ENCODE results near the gene MZF1. TPM values are rescaled to one million over a fixed set of nuclear protein-coding genes. Genes with fewer than 3 reads are reported as not detected.
"Not testable (repeated sequence)": the region's sequence is repeated elsewhere in the genome, so short reads cannot be mapped to it uniquely, and the experiment has no call there.

Gene MZF1
- 40.5 and 43.3 TPM in 2 replicates for total RNA-seq
- long read RNA-seq, partial matches to known transcripts: 0 of 1 reads
- long read RNA-seq, other reads (novel, unspliced or antisense): 1 of 1 reads

- peak; percentile 98 for DNase-seq (ENCODE audit: low read depth, low spot score)
- Mint-ChIP-seq H3K9me3 (no peaks in the 10 kb centered on the region), H3K36me3 (ENCODE audit: low read depth) (no peaks in the 10 kb centered on the region), H3K4me1 (peaks cover 37% of the 10 kb centered on the region), H3K4me3 (peak within 1 kb of the TSS; percentile 99), H3K27ac (ENCODE audit: unreplicated experiment) (peak within 1 kb of the TSS; percentile 100), H3K27me3 (ENCODE audit: low read depth) (peaks cover 6% of the 10 kb centered on the region)
- TF ChIP-seq CTCF (conservative IDR thresholded peaks at IDR 0.05): peak; percentile 46
These were observed at the start of gene MZF1 for GRCh38 chr19:58572818-58573657. Gene MZF1 (minus strand): TSS chr19:58573335. CDS start chr19:58571389, 1,946 bp downstream.

- not testable (repeated sequence) for DNase-seq (ENCODE audit: low read depth, low spot score); H3K9me3 Mint-ChIP-seq; H3K27ac Mint-ChIP-seq (ENCODE audit: unreplicated experiment)
These were observed 34.1 kb upstream of the MZF1 start for GRCh38 chr19:58607213-58607612.

GRCh38 chr19:58606251-58606896 lies 33.2 kb upstream of the MZF1 start:
- H3K36me3 Mint-ChIP-seq (ENCODE audit: low read depth); H3K27me3 Mint-ChIP-seq (ENCODE audit: low read depth); H3K4me3 Mint-ChIP-seq; H3K4me1 Mint-ChIP-seq; H3K9me3 Mint-ChIP-seq; DNase-seq (ENCODE audit: low read depth, low spot score); H3K27ac Mint-ChIP-seq (ENCODE audit: unreplicated experiment): not testable (repeated sequence)

More at GRCh38 chr19:58607213-58607612, 34.1 kb upstream of the MZF1 start:
- not testable (repeated sequence) for H3K27me3 Mint-ChIP-seq (ENCODE audit: low read depth); H3K36me3 Mint-ChIP-seq (ENCODE audit: low read depth); H3K4me1 Mint-ChIP-seq; H3K4me3 Mint-ChIP-seq

- Mint-ChIP-seq H3K36me3 (ENCODE audit: low read depth) (peaks cover 9% of the 10 kb centered on the region), H3K4me3 (no peak overlapping the region), H3K27me3 (ENCODE audit: low read depth) (no peaks in the 10 kb centered on the region), H3K27ac (ENCODE audit: unreplicated experiment) (no peak overlapping the region), H3K9me3 (no peaks in the 10 kb centered on the region), H3K4me1 (peaks cover 5% of the 10 kb centered on the region)
- peak; percentile 0 for DNase-seq (ENCODE audit: low read depth, low spot score)
- no peak for TF ChIP-seq CTCF (conservative IDR thresholded peaks at IDR 0.05)
These were observed 13.1 kb upstream of the MZF1 start for GRCh38 chr19:58586133-58586765.

GRCh38 chr19:58585442-58586132 lies 12.5 kb upstream of the MZF1 start:
- Mint-ChIP-seq H3K4me1 (peaks cover 10% of the 10 kb centered on the region), H3K36me3 (ENCODE audit: low read depth) (peaks cover 11% of the 10 kb centered on the region), H3K27ac (ENCODE audit: unreplicated experiment) (no peak overlapping the region), H3K9me3 (no peaks in the 10 kb centered on the region), H3K4me3 (no peak overlapping the region), H3K27me3 (ENCODE audit: low read depth) (no peaks in the 10 kb centered on the region)
- no peak for TF ChIP-seq CTCF (conservative IDR thresholded peaks at IDR 0.05)
- peak; percentile 0 for DNase-seq (ENCODE audit: low read depth, low spot score)
